BE2C (cell line): ENCODE results near the gene METRNL.
"Not testable (repeated sequence)": the region's sequence is repeated elsewhere in the genome, so short reads cannot be mapped to it uniquely, and the experiment has no call there.

Experiments
- DNase-seq: peaks from one replicate; pipeline ENCODE4 v3.0.0-alpha.2; 2020
- H3K27me3 ChIP-seq: fragments of 250-450 bp; sonication (Bioruptor Pico); 2 replicates; pipeline ENCODE4 v1.5.1; 2020; ENCODE audit warnings: mild to moderate bottlenecking
- H3K36me3 ChIP-seq: fragments of 250-450 bp; sonication (Bioruptor Pico); 2 replicates; pipeline ENCODE4 v1.5.1; 2020; ENCODE audit warnings: mild to moderate bottlenecking
- H3K4me1 ChIP-seq: fragments of 250-450 bp; sonication (Bioruptor Pico); 2 replicates; pipeline ENCODE4 v1.5.1; 2020
- H3K4me3 ChIP-seq: 2 replicates; pipeline ENCODE4 v1.5.1; 2011; ENCODE audit warnings: low read depth, low read length
- H3K9me3 ChIP-seq: fragments of 250-450 bp; sonication (Bioruptor Pico); 2 replicates; pipeline ENCODE4 v1.5.1; 2020
- TF ChIP-seq, protein P1 (sequence below): IDR thresholded peaks from 2 replicates; pipeline ENCODE4 v1.5.1; 2012; ENCODE audit warnings: mild to moderate bottlenecking, low read depth, low read length

METRNL gene

DNA sequence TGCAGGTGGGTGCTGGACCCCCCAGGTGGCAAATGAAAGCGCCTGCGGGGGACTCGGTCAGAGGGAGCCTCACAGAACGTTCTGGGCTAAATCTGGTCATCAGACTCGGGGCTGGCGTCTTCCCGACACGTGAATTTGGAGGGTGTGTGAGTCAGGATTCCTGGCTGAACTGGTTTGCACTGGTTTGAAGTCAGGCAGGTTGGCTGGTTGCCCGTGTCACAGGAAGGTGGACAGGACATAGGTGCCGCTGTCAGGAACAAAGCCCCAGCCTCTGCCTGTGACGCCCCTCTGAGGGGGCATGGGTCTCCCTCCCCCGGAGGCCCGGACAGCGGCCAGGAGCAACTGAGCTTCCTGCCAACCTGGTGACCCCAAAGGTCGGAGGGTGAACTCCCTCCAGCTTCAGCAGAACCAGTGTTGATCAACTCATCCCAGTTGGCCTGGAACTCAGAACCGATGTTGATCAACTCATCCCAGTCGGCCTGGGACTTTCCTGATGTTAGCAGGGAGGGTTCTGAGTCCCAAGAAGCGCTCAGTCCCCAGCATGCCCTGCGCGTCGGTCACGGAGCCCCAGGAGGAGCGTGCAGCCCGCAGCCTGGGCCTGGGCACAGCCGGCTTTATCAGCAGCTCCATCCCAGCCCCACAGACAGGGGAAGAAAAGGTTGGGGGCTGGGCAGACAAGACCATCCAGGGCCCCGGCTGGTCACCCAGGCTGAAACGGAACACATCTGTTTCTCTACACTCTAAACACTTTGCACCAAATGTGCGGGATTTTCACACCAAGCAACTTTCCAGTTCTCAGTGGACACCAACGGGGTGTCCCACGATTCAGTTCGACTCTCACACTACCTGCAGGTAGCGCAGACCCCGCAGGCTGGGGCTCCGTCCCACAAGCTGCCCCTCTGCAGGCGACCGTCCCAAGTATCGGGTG lies 14.4 kb upstream of the METRNL start:
- Histone ChIP-seq H3K27me3 (no peaks in the 10 kb centered on the region), H3K36me3 (no peaks in the 10 kb centered on the region), H3K4me3 (no peak overlapping the region), H3K4me1 (no peaks in the 10 kb centered on the region), H3K9me3 (no peaks in the 10 kb centered on the region)
- TF ChIP-seq, protein P1, sequence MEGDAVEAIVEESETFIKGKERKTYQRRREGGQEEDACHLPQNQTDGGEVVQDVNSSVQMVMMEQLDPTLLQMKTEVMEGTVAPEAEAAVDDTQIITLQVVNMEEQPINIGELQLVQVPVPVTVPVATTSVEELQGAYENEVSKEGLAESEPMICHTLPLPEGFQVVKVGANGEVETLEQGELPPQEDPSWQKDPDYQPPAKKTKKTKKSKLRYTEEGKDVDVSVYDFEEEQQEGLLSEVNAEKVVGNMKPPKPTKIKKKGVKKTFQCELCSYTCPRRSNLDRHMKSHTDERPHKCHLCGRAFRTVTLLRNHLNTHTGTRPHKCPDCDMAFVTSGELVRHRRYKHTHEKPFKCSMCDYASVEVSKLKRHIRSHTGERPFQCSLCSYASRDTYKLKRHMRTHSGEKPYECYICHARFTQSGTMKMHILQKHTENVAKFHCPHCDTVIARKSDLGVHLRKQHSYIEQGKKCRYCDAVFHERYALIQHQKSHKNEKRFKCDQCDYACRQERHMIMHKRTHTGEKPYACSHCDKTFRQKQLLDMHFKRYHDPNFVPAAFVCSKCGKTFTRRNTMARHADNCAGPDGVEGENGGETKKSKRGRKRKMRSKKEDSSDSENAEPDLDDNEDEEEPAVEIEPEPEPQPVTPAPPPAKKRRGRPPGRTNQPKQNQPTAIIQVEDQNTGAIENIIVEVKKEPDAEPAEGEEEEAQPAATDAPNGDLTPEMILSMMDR = no peak
- DNase-seq = peak; percentile 5

GRCh38 chr17:83065660-83066542 lies 13.5 kb upstream of the METRNL start:
- Histone ChIP-seq H3K9me3 (no peaks in the 10 kb centered on the region), H3K36me3 (no peaks in the 10 kb centered on the region), H3K4me1 (no peaks in the 10 kb centered on the region), H3K4me3 (no peak overlapping the region), H3K27me3 (no peaks in the 10 kb centered on the region)
- TF ChIP-seq, protein P1 = no peak
- peak; percentile 2 for DNase-seq

- H3K27me3 ChIP-seq, DNase-seq, H3K4me1 ChIP-seq, H3K36me3 ChIP-seq, H3K4me3 ChIP-seq, H3K9me3 ChIP-seq: not testable (repeated sequence)
These were observed 12.9 kb upstream of the METRNL start for GRCh38 chr17:83066543-83066890.

GRCh38 chr17:83067071-83067717 lies 12.2 kb upstream of the METRNL start:
- H3K4me1 ChIP-seq = no peaks in the 10 kb centered on the region

DNA sequence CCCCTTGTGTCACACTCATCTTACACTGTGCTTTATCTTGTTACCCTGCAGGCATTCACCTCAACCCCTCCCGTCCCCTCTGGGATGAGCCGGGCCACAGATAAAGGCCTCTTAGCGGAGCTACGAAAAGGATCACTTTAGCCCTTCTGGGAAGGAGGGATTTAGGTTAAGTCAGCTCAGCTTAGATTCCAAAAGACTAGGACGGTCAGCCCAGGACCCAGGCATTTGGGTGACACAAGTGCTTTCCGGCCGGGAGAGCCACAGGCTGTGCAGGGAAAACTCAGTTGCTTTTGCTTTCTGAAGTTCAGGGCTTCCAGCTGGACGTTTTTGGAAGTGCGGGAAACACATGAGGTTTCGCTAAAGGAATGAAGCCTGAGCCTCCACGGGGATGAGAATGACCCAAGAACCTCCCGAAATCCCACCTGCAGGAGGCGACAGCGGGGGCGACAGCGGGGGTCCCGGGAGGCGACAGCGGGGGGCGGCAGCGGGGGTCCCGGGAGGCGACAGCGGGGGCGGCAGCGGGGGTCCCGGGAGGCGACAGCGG lies 11.6 kb upstream of the METRNL start:
- Histone ChIP-seq H3K27me3 (no peaks in the 10 kb centered on the region), H3K4me3 (no peak overlapping the region), H3K9me3 (no peaks in the 10 kb centered on the region), H3K4me1 (no peaks in the 10 kb centered on the region), H3K36me3 (no peaks in the 10 kb centered on the region)
- TF ChIP-seq, protein P1 = no peak
- peak; percentile 2 for DNase-seq

More at GRCh38 chr17:83067071-83067717, 12.2 kb upstream of the METRNL start:
- H3K9me3 ChIP-seq = no peaks in the 10 kb centered on the region
- no peaks in the 10 kb centered on the region for H3K27me3 ChIP-seq
- no peak overlapping the region for H3K4me3 ChIP-seq
- peak; percentile 5 for DNase-seq
- H3K36me3 ChIP-seq = no peaks in the 10 kb centered on the region
- TF ChIP-seq, protein P1 = no peak
